H9 (cell line): ENCODE measurements around the gene VAV2. TPM values are rescaled to one million over a fixed set of nuclear protein-coding genes. Genes with fewer than 3 reads are reported as not detected.

ENCODE experiments used
- DNase-seq: peaks from one replicate; pipeline ENCODE4 v3.0.0-alpha.2; 2017
- H2AFZ ChIP-seq: one replicate; pipeline ENCODE4 v1.6.1; 2013; ENCODE audit warnings: mild to moderate bottlenecking, low read length, control low read depth, moderate library complexity
- H2AK5ac ChIP-seq: 2 replicates; pipeline ENCODE4 v1.6.1; 2013; ENCODE audit warnings: low read length, control low read depth, mixed read lengths; ENCODE audit not compliant: insufficient read length
- H2BK120ac ChIP-seq: one replicate; pipeline ENCODE4 v1.6.1; 2013; ENCODE audit warnings: low read depth, mild to moderate bottlenecking, low read length, control low read depth, inconsistent platforms; ENCODE audit not compliant: poor library complexity, severe bottlenecking
- H2BK12ac ChIP-seq: 2 replicates; pipeline ENCODE4 v1.6.1; 2013; ENCODE audit warnings: low read length, control low read depth, mixed read lengths, low read depth; ENCODE audit not compliant: insufficient read length
- H2BK15ac ChIP-seq: 2 replicates; pipeline ENCODE4 v1.6.1; 2013; ENCODE audit warnings: low read depth, low read length, control low read depth
- H2BK20ac ChIP-seq: one replicate; pipeline ENCODE4 v1.6.1; 2013; ENCODE audit warnings: low read depth, mild to moderate bottlenecking, low read length, control low read depth, inconsistent platforms; ENCODE audit not compliant: poor library complexity, severe bottlenecking
- H2BK5ac ChIP-seq: 2 replicates; pipeline ENCODE4 v1.6.1; 2013; ENCODE audit warnings: low read length, control low read depth, mixed read lengths; ENCODE audit not compliant: insufficient read length
- H3K14ac ChIP-seq: 2 replicates; pipeline ENCODE4 v1.6.1; 2013; ENCODE audit warnings: low read length, control low read depth; ENCODE audit not compliant: insufficient read depth
- H3K18ac ChIP-seq: 2 replicates; pipeline ENCODE4 v1.6.1; 2013; ENCODE audit warnings: low read depth, mild to moderate bottlenecking, mixed read lengths, low read length, control low read depth; ENCODE audit not compliant: insufficient read length
- H3K23ac ChIP-seq: 2 replicates; pipeline ENCODE4 v1.6.1; 2013; ENCODE audit warnings: low read length, control low read depth, mixed read lengths, low read depth; ENCODE audit not compliant: insufficient read length
- H3K23me2 ChIP-seq: 2 replicates; pipeline ENCODE4 v1.6.1; 2013; ENCODE audit warnings: low read depth, mild to moderate bottlenecking, mixed read lengths, low read length, control low read depth; ENCODE audit not compliant: insufficient read length, poor library complexity, severe bottlenecking
- H3K27ac ChIP-seq: 2 replicates; pipeline ENCODE4 v1.5.1; 2013; ENCODE audit warnings: low read length, control low read depth, mixed read lengths, low read depth; ENCODE audit not compliant: insufficient read length
- H3K27me3 ChIP-seq: 2 replicates; pipeline ENCODE4 v1.6.1; 2013; ENCODE audit warnings: low read length, control low read depth, inconsistent platforms; ENCODE audit not compliant: insufficient read depth
- H3K4ac ChIP-seq: 2 replicates; pipeline ENCODE4 v1.6.1; 2013; ENCODE audit warnings: low read depth, mild to moderate bottlenecking, control low read depth, inconsistent platforms, low read length, moderate library complexity
- H3K4me1 ChIP-seq: 2 replicates; pipeline ENCODE4 v1.6.1; 2013; ENCODE audit warnings: low read length, control low read depth, inconsistent platforms; ENCODE audit not compliant: insufficient read depth
- H3K4me2 ChIP-seq: 2 replicates; pipeline ENCODE4 v1.6.1; 2013; ENCODE audit warnings: low read length, control low read depth, mixed read lengths; ENCODE audit not compliant: insufficient read length, insufficient read depth
- H3K56ac ChIP-seq: 2 replicates; pipeline ENCODE4 v1.6.1; 2013; ENCODE audit warnings: low read depth, mild to moderate bottlenecking, mixed read lengths, low read length, control low read depth; ENCODE audit not compliant: insufficient read length
- H3K79me1 ChIP-seq: 2 replicates; pipeline ENCODE4 v1.6.1; 2013; ENCODE audit warnings: low read depth, mild to moderate bottlenecking, moderate library complexity, low read length, control low read depth, inconsistent platforms; ENCODE audit not compliant: insufficient read depth, poor library complexity, severe bottlenecking
- H3K79me2 ChIP-seq: 2 replicates; pipeline ENCODE4 v1.6.1; 2013; ENCODE audit warnings: low read length, control low read depth, inconsistent platforms; ENCODE audit not compliant: insufficient read depth
- H3K9ac ChIP-seq: 2 replicates; pipeline ENCODE4 v1.6.1; 2013; ENCODE audit warnings: low read length, control low read depth, mixed read lengths; ENCODE audit not compliant: insufficient read length; ENCODE audit errors: extremely low read depth
- H3K9me3 ChIP-seq: one replicate; pipeline ENCODE4 v1.6.1; 2013; ENCODE audit warnings: low read depth, low read length, inconsistent platforms; ENCODE audit not compliant: control insufficient read depth
- H3T11ph ChIP-seq: one replicate; pipeline ENCODE4 v1.6.1; 2013; ENCODE audit warnings: mild to moderate bottlenecking, low read length, control low read depth, inconsistent platforms
- H4K20me1 ChIP-seq: one replicate; pipeline ENCODE4 v1.6.1; 2013; ENCODE audit not compliant: control insufficient read depth, insufficient read length, insufficient read depth
- H4K5ac ChIP-seq: 2 replicates; pipeline ENCODE4 v1.6.1; 2013; ENCODE audit warnings: low read depth, mild to moderate bottlenecking, mixed read lengths, low read length, control low read depth; ENCODE audit not compliant: insufficient read length
- H4K8ac ChIP-seq: replicated peaks from 2 replicates; pipeline ENCODE4 v1.6.1; 2013; ENCODE audit warnings: low read length, control low read depth, mixed read lengths, low read depth; ENCODE audit not compliant: insufficient read length
- H4K91ac ChIP-seq: 2 replicates; pipeline ENCODE4 v1.6.1; 2013; ENCODE audit warnings: low read depth, mild to moderate bottlenecking, moderate library complexity, mixed read lengths, low read length, control low read depth; ENCODE audit not compliant: insufficient read length
- H3K27ac Mint-ChIP-seq, 3 experiments: 2 replicates in 2 of 3; 3 replicates in 1 of 3; pipeline ENCODE4 v1.8.0; 2020 to 2021; ENCODE audit warnings: mixed read lengths in 3 of 3, mild to moderate bottlenecking in 1 of 3, moderate library complexity in 1 of 3
- H3K27me3 Mint-ChIP-seq: 2 replicates; pipeline ENCODE4 v1.8.0; 2021; ENCODE audit warnings: low read depth, mild to moderate bottlenecking, moderate library complexity, mixed read lengths
- H3K36me3 Mint-ChIP-seq, 3 experiments: 2 replicates in 2 of 3; 3 replicates in 1 of 3; pipeline ENCODE4 v1.8.0; 2020 to 2021; ENCODE audit warnings: low read depth in 3 of 3, mixed read lengths in 3 of 3; ENCODE audit not compliant: insufficient read depth in 1 of 3
- H3K4me1 Mint-ChIP-seq, 2 experiments: 2 replicates each; pipeline ENCODE4 v1.8.0; 2020; ENCODE audit warnings: mixed read lengths in 2 of 2
- H3K4me3 Mint-ChIP-seq, 2 experiments: 2 replicates in 1 of 2; 3 replicates in 1 of 2; pipeline ENCODE4 v1.8.0; 2020 to 2021; ENCODE audit warnings: mild to moderate bottlenecking in 2 of 2, mixed read lengths in 2 of 2, moderate library complexity in 1 of 2
- H3K9me3 Mint-ChIP-seq, 2 experiments: 2 replicates in 1 of 2; 3 replicates in 1 of 2; pipeline ENCODE4 v1.8.0; 2020; ENCODE audit warnings: mild to moderate bottlenecking in 2 of 2, mixed read lengths in 2 of 2, moderate library complexity in 1 of 2
- WGBS: extraction: QIAGEN DNeasy Blood & Tissue Kit; methylation state at CpG from one replicate; pipeline ENCODE4 v1.1.7; 2013; ENCODE audit warnings: missing lambda C conversion rate, low lambda C conversion rate, mixed read lengths; ENCODE audit not compliant: insufficient read length; ENCODE audit errors: extremely low coverage; 5-methylcytosine and 5-hydroxymethylcytosine counted together
- total RNA-seq: library from RNA; stranded (reverse); gene quantifications from 2 replicates; pipeline ENCODE4 v1.2.1, GENCODE V29; 2021
- TF ChIP-seq, protein P1 (sequence below): fragments of 200-600 bp; sonication (generic); conservative IDR thresholded peaks from 3 replicates; pipeline ENCODE4 v1.8.0; 2021; ENCODE audit warnings: antibody characterized with exemption, mild to moderate bottlenecking

The VAV2 gene
- total RNA-seq, 1 experiment from 2014 or later, result 58.7 TPM

DNA sequence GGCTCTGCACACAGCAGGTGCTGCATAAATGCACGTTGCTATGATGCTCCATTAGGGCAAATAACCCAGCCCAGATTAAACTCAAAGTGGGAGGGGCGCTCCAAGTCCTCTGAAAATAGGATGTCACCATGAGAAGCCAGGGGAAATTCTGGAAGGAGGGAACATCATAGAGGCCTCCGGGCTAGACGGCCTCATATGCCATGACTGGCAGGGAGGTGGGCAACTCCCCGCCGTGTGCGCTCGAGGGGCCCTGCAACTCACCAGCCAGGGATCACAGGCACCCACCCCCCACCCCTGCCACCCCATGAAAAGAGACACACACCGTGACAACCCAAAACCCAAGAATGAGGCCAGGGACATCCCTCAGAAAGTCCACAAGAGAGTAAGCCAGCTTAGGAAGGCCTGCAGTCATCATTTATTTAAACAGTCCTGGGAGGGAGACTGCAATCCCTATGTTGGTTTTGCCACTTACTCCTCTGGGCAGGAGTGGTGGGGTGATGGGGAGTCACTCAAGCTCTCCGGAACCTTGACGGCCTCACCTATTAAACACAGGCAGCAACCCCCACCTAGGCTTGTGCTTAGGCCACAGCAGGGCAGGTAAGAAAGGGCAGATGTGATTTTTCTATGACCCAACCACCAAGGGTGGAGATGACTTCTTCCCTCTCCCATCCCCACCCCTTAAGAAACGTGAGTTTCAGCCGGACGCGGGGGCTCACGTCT, 4.0 kb downstream of the VAV2 start:
- H3K23me2 ChIP-seq, result peaks cover 10% of the 10 kb centered on the region
- Mint-ChIP-seq H3K4me3 (0 out of 5 replicates have a peak overlapping the region, but pooled peaks of 1 of the 2 experiments have one; percentile 9), H3K27ac (no peak overlapping the region), H3K4me1 (peaks cover 32 to 39% of the 10 kb centered on the region in 2 experiments), H3K36me3 (peaks cover 0 to 5% (median 5%) of the 10 kb centered on the region in 3 experiments; a peak in 3 of 7 replicates), H3K9me3 (no peaks in the 10 kb centered on the region; a peak in 1 of 5 replicates), H3K27me3 (no peaks in the 10 kb centered on the region)
- no peak overlapping the region for H3K9ac ChIP-seq
- H3K27ac ChIP-seq, result no peak overlapping the region
- no peak overlapping the region for H4K8ac ChIP-seq
- no peaks in the 10 kb centered on the region for H3K27me3 ChIP-seq
- no peak for DNase-seq
- H4K91ac ChIP-seq, result no peak overlapping the region
- no peaks in the 10 kb centered on the region; the same call in 1 of the 2 replicates for H3K4me1 ChIP-seq
- H3K4me2 ChIP-seq, result no peak overlapping the region
- no peak overlapping the region for H2BK120ac ChIP-seq
- no peak overlapping the region for H2BK12ac ChIP-seq
- no peak overlapping the region for H2BK20ac ChIP-seq
- no peak overlapping the region for H3K14ac ChIP-seq
- H3T11ph ChIP-seq, result no peak overlapping the region
- peaks cover 8% of the 10 kb centered on the region for H3K79me1 ChIP-seq
- no CpG with 5 or more reads among the region's 16 CpGs for WGBS
- H3K9me3 ChIP-seq, result no peaks in the 10 kb centered on the region
- no peak overlapping the region for H2BK5ac ChIP-seq
- no peak overlapping the region for H2AFZ ChIP-seq
- H3K79me2 ChIP-seq, result peaks cover 38% of the 10 kb centered on the region; the same call in 1 of the 2 replicates
- H4K5ac ChIP-seq, result no peak overlapping the region
- no peak overlapping the region for H3K4ac ChIP-seq
- H2BK15ac ChIP-seq, result no peak overlapping the region
- H4K20me1 ChIP-seq, result no peaks in the 10 kb centered on the region
- no peak overlapping the region for H3K18ac ChIP-seq
- H2AK5ac ChIP-seq, result no peak overlapping the region
- H3K23ac ChIP-seq, result no peak overlapping the region
- no peak overlapping the region for H3K56ac ChIP-seq
- TF ChIP-seq, protein P1, sequence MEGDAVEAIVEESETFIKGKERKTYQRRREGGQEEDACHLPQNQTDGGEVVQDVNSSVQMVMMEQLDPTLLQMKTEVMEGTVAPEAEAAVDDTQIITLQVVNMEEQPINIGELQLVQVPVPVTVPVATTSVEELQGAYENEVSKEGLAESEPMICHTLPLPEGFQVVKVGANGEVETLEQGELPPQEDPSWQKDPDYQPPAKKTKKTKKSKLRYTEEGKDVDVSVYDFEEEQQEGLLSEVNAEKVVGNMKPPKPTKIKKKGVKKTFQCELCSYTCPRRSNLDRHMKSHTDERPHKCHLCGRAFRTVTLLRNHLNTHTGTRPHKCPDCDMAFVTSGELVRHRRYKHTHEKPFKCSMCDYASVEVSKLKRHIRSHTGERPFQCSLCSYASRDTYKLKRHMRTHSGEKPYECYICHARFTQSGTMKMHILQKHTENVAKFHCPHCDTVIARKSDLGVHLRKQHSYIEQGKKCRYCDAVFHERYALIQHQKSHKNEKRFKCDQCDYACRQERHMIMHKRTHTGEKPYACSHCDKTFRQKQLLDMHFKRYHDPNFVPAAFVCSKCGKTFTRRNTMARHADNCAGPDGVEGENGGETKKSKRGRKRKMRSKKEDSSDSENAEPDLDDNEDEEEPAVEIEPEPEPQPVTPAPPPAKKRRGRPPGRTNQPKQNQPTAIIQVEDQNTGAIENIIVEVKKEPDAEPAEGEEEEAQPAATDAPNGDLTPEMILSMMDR, result no peak
